Karpas-422 (cell line): ENCODE results near the gene SYNE4. TPM values are rescaled to one million over a fixed set of nuclear protein-coding genes. Genes with fewer than 3 reads are reported as not detected.

Source experiments
- DNase-seq: peaks from one replicate; pipeline ENCODE4 v3.0.0-alpha.2; 2015
- H2AFZ ChIP-seq: fragments of 200-600 bp; sonication (generic); 2 replicates; pipeline ENCODE4 v1.6.1; 2014; ENCODE audit warnings: antibody characterized with exemption, low read length, mixed read lengths
- H3K27ac ChIP-seq: fragments of 200-600 bp; sonication (generic); 2 replicates; pipeline ENCODE4 v1.5.1; 2014; ENCODE audit warnings: mild to moderate bottlenecking, low read length, moderate library complexity
- H3K27me3 ChIP-seq: fragments of 200-600 bp; sonication (generic); 2 replicates; pipeline ENCODE4 v1.6.1; 2014; ENCODE audit warnings: low read length, mixed read lengths
- H3K36me3 ChIP-seq: fragments of 200-600 bp; sonication (generic); 2 replicates; pipeline ENCODE4 v1.6.1; 2014; ENCODE audit warnings: low read length, mixed read lengths; ENCODE audit not compliant: insufficient read depth
- H3K4me1 ChIP-seq: fragments of 200-600 bp; sonication (generic); 2 replicates; pipeline ENCODE4 v1.6.1; 2014; ENCODE audit warnings: mild to moderate bottlenecking, low read length, mixed read lengths
- H3K4me2 ChIP-seq: fragments of 200-600 bp; sonication (generic); 2 replicates; pipeline ENCODE4 v1.6.1; 2014; ENCODE audit warnings: low read length, low read depth, mild to moderate bottlenecking; ENCODE audit not compliant: poor library complexity, severe bottlenecking
- H3K4me3 ChIP-seq: fragments of 200-600 bp; sonication (generic); 2 replicates; pipeline ENCODE4 v1.5.1; 2014; ENCODE audit warnings: mild to moderate bottlenecking, antibody characterized with exemption, low read length, mixed read lengths
- H3K79me2 ChIP-seq: fragments of 200-600 bp; sonication (generic); 2 replicates; pipeline ENCODE4 v1.6.1; 2014; ENCODE audit warnings: mild to moderate bottlenecking, low read length, mixed read lengths
- H3K9ac ChIP-seq: fragments of 200-600 bp; sonication (generic); 2 replicates; pipeline ENCODE4 v1.6.0; 2014; ENCODE audit warnings: low read length
- H3K9me2 ChIP-seq: fragments of 200-600 bp; sonication (generic), shearing (Covaris generic); replicated peaks from 2 replicates; pipeline ENCODE4 v1.6.0; 2014; ENCODE audit warnings: mild to moderate bottlenecking, low read length, moderate library complexity; ENCODE audit not compliant: insufficient read depth
- H3K9me3 ChIP-seq: fragments of 300-700, 200-600 bp; sonication (generic); 2 replicates; pipeline ENCODE4 v1.6.1; 2014; ENCODE audit warnings: low read length, mixed read lengths
- H4K20me1 ChIP-seq: fragments of 200-600 bp; sonication (generic); 2 replicates; pipeline ENCODE4 v1.6.1; 2014; ENCODE audit warnings: mild to moderate bottlenecking, antibody characterized with exemption, low read length, low read depth; ENCODE audit not compliant: insufficient read depth
- total RNA-seq: library from RNA; depleted of rRNA; stranded (reverse); fragments of >200 nt; shearing (Covaris generic); gene quantifications from 2 replicates; pipeline ENCODE4 v1.2.3, GENCODE V29; 2014; ENCODE audit warnings: low replicate concordance

The SYNE4 gene
- total RNA-seq, 1 experiment from 2014 or later = 1.2 TPM

DNA sequence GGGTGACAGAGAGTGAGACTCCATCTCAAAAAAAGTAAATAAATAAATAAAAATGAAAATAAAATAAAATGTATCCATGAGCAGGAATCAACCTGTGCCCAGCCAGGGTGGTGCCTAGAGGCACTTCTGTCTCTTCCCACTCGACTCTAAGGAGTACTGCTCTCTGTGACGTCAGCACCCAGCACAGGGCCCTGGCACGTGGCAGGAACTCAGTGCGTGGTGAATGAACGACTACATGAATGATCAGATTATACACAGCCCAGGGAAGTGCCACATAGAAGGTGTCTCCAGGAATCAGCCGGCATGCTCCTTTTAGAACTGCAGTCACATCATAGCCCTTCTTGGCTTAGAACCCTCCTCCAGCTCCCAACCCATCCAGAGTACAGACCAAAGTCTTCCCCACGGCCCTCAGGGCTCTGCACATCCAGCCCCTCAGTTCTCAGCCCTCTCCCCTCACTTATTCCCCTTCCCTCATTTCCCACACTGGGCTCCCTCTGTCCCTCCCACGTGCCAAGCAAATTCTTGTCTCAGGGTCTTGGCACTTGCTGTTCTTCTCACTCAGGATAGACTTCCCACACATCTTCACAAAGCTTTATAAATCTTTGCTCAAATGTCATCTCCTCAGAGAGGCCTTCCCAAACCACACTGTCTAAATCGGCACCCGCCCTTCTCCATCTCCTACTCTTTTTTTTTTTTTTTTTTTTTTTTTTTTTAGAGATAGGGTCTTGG is 19.9 kb upstream of the SYNE4 start:
- Histone ChIP-seq H2AFZ (no peak overlapping the region), H4K20me1 (no peaks in the 10 kb centered on the region), H3K9ac (no peak overlapping the region)

DNA sequence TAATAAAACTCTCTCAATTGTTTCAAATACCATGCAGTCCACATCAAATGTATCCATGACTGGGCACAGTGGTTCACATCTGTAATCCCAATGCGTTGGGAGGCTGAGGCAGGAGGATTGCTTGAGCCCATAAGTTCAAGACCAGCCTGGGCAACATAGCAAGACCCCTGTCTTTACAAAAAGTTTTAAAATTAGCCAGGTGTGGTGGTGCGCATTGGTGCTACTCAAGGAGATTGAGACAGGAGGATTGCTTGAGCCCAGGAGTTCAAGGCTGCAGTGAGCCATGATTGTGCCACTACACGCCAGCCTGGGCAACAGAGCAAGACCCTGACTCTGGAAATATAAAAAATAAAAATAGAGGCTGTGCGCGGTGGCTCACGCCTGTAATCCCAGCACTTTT is 19.1 kb upstream of the SYNE4 start:
- Histone ChIP-seq H3K27ac (no peak overlapping the region), H3K4me3 (no peak overlapping the region), H3K9me2 (no peaks in the 10 kb centered on the region), H3K4me2 (no peak overlapping the region), H2AFZ (no peak overlapping the region), H3K27me3 (no peaks in the 10 kb centered on the region), H4K20me1 (no peaks in the 10 kb centered on the region), H3K79me2 (no peaks in the 10 kb centered on the region), H3K9me3 (no peaks in the 10 kb centered on the region), H3K9ac (no peak overlapping the region), H3K36me3 (no peaks in the 10 kb centered on the region), H3K4me1 (no peaks in the 10 kb centered on the region)
- DNase-seq = no peak

More for the DNA sequence above, 19.9 kb upstream of the SYNE4 start:
- no peak for DNase-seq
- Histone ChIP-seq H3K9me3 (no peaks in the 10 kb centered on the region), H3K4me3 (no peak overlapping the region), H3K9me2 (no peaks in the 10 kb centered on the region), H3K27ac (no peak overlapping the region), H3K36me3 (no peaks in the 10 kb centered on the region), H3K4me2 (no peak overlapping the region), H3K27me3 (no peaks in the 10 kb centered on the region), H3K79me2 (no peaks in the 10 kb centered on the region), H3K4me1 (no peaks in the 10 kb centered on the region)

DNA sequence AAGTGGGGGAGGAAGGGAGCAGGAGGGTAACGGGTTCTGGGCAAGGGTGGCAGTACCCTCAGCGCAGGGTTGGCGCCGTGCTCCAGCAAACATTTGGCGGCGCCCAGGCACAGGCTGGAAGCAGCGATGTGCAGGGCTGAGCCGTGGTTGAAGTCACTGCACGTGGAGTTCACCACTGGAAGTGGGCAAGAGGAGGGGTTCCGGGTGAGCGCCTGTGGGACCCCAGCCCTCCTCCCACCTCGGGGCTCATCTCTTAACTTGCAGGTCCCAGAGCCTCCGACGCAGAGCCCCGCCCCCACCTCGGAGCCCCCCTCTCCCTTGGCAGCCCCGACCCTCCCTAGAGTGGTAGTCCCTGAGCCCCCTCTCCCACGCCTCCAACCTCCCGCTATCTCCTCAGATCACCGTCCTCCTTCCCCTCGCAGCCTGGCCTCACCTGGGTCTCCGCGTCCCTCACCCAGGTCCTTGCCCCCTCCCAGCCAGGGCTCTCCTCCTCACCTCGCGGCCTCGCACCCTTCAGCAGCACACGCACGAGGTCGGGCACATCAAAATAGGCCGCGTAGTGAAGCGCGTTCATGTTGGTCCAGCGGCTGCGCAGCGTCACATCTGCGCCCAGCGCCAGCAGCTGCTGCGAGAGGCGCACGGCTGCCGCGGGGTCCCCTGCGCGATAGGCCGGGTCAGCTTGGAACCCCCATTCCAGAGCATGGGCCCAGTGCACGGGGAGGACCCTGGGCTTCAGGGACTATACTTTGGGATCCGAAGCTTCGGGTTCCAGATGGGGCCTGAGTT is 17.7 kb upstream of the SYNE4 start:
- no peaks in the 10 kb centered on the region for H3K27me3 ChIP-seq
- H3K9me3 ChIP-seq = no peaks in the 10 kb centered on the region
- H3K4me1 ChIP-seq = no peaks in the 10 kb centered on the region
- H2AFZ ChIP-seq = no peak overlapping the region
- H3K79me2 ChIP-seq = no peaks in the 10 kb centered on the region
- H4K20me1 ChIP-seq = no peaks in the 10 kb centered on the region
- no peak overlapping the region for H3K9ac ChIP-seq
- H3K27ac ChIP-seq = no peak overlapping the region
- H3K4me3 ChIP-seq = no peak overlapping the region
- no peaks in the 10 kb centered on the region for H3K36me3 ChIP-seq
- H3K4me2 ChIP-seq = no peak overlapping the region
- no peak for DNase-seq
- H3K9me2 ChIP-seq = no peaks in the 10 kb centered on the region

DNA sequence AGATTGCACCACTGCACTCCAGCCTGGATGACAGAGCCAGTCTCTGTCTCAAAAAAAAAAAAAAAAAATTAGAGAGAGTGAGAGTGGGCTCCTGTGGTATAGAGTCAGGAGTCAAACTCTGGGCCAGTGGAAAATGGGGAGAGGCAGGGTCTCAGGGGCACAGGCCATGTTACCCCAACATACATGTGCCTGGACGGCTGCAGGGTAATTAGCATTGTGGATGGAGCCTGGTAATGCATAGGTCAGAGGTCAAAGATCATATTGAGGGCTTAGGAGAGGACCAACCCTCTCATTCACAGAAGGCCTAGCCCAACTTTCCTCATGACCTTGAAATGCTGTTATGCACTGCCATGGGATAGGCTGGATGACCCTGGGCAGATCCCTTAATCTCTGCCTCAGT is 16.9 kb upstream of the SYNE4 start:
- H3K4me2 ChIP-seq = no peak overlapping the region
- H4K20me1 ChIP-seq = no peaks in the 10 kb centered on the region
- H3K9ac ChIP-seq = no peak overlapping the region
- H3K79me2 ChIP-seq = no peaks in the 10 kb centered on the region
- H3K4me1 ChIP-seq = no peaks in the 10 kb centered on the region
- H3K9me3 ChIP-seq = no peaks in the 10 kb centered on the region
- H3K27ac ChIP-seq = no peak overlapping the region
- H3K27me3 ChIP-seq = no peaks in the 10 kb centered on the region
- H2AFZ ChIP-seq = no peak overlapping the region
- H3K36me3 ChIP-seq = no peaks in the 10 kb centered on the region
- no peak for DNase-seq
- H3K9me2 ChIP-seq = no peaks in the 10 kb centered on the region
- no peak overlapping the region for H3K4me3 ChIP-seq

DNA sequence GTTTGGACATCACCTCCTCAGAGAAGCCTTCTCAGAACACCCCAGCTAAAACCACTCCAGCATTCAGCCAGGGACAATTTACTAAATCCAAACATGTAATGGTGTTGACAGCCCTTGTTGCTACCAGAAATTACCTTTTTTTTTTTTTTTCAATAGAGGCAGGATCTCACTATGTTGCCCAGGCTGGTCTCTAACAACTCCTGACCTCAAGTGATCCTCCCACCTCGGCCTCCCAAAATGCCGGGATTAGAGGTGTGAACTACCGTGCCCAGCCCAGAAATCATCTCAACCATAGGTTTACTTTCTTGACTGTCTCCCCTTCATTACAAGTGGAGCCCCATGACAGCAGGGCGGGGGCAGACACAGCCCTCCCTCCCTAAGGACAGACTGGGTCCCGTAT is 14.8 kb upstream of the SYNE4 start:
- H3K9me2 ChIP-seq = no peaks in the 10 kb centered on the region
- DNase-seq = no peak
- no peaks in the 10 kb centered on the region for H3K27me3 ChIP-seq
- no peaks in the 10 kb centered on the region for H3K9me3 ChIP-seq
- H3K4me2 ChIP-seq = no peak overlapping the region
- H3K79me2 ChIP-seq = no peaks in the 10 kb centered on the region
- no peak overlapping the region for H3K27ac ChIP-seq
- no peak overlapping the region for H3K4me3 ChIP-seq
- no peak overlapping the region for H3K9ac ChIP-seq
- H4K20me1 ChIP-seq = no peaks in the 10 kb centered on the region
- no peaks in the 10 kb centered on the region for H3K36me3 ChIP-seq
- H3K4me1 ChIP-seq = no peaks in the 10 kb centered on the region
- no peak overlapping the region for H2AFZ ChIP-seq

DNA sequence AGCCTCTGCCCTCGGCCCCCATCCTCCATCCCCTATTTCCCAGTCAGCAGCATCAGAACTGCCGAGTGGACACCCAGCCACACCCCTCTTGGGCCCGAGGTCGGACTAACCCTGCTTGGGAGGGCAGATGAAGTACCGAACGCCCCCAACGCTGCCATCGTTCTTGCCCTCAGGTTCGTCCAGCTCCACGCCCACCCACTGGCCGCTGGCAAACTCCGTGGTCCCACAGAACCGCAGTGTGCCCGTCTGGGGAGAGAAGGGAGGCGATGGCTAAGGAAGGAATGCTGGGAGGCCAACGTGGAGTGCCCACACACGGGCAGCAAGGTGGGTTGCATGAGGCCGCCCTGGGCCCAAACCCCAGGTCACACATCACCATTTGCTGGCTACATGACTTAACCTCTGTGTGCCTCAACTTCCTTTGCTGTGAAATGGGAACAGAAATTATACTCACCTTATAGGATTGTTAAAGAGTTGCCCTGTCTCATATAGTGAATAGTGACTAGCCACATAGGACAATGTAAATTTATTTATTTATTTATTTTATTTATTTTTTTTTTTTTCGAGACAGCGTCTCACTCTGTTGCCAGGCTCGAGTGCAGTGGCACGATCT is 10.6 kb upstream of the SYNE4 start:
- Histone ChIP-seq H3K27me3 (no peaks in the 10 kb centered on the region), H3K4me1 (peaks cover 14% of the 10 kb centered on the region), H2AFZ (no peak overlapping the region), H4K20me1 (no peaks in the 10 kb centered on the region), H3K36me3 (no peaks in the 10 kb centered on the region), H3K9ac (no peak overlapping the region), H3K4me2 (no peak overlapping the region), H3K9me2 (no peaks in the 10 kb centered on the region), H3K79me2 (peaks cover 20% of the 10 kb centered on the region), H3K27ac (no peak overlapping the region), H3K4me3 (no peak overlapping the region), H3K9me3 (no peaks in the 10 kb centered on the region)
- no peak for DNase-seq

DNA sequence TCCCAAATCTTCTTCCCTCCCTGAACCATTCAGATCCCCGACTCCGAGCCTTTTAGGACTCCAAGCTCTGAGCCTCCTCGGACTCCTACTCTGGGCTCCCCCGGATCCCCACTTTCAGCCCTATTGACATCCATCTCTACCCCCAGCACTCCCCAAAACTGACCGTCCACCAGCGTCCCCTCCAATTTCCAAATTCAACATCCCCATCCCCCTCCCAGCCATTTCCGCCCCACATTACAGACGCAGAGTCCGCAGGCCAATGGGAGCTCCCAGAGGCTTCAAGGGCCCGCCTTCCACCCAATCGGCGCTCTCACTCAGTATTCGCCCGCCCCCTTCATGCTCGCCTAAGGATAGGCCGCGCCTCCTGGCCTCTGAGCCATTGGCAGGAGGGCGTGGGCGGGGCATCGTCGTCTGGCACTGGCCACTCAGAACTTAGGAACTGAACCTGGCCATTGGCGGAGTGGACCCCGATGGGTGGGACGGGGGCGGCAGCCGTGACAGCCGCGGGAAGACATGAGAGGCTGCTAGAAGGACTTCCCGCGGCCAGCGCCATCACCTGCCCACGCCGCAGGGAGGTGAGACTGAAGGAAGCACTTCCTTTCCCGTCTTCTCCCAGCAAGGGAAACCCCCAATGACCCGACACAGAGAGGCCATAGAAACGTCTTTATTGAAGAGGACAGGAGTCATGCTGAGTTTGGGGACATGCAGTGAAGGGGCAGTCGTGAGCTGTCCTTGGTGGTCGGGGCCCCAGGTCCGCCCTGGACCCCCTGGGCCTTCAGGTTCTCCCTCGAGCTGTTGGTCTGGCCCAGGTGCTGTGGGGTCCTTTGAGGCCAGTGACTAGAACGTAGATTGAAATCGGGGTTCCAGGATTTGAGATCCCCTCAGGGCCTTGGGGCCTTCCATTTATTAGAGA is 5.7 kb upstream of the SYNE4 start, which contains the start of gene ALKBH6:
Gene ALKBH6, minus strand, starts transcription at position 202 of the 913 bp plus-strand sequence. CDS start 816 bp downstream, outside the sequence.
- peaks cover 32% of the 10 kb centered on the region for H3K79me2 ChIP-seq
- no peaks in the 10 kb centered on the region for H3K27me3 ChIP-seq
- H2AFZ ChIP-seq = peak within 1 kb of the TSS; percentile 41; the same call in 1 of the 2 replicates
- H3K9me3 ChIP-seq = no peaks in the 10 kb centered on the region
- peak within 1 kb of the TSS; percentile 99 for H3K4me2 ChIP-seq
- peak within 1 kb of the TSS; percentile 83 for H3K9ac ChIP-seq
- H3K4me3 ChIP-seq = peak within 1 kb of the TSS; percentile 79
- DNase-seq = peak; percentile 100
- peaks cover 34% of the 10 kb centered on the region for H3K4me1 ChIP-seq
- no peaks in the 10 kb centered on the region for H4K20me1 ChIP-seq
- H3K36me3 ChIP-seq = no peaks in the 10 kb centered on the region
- no peaks in the 10 kb centered on the region for H3K9me2 ChIP-seq
- no peak within 1 kb of the TSS; the same call in 1 of the 2 replicates for H3K27ac ChIP-seq
